ENCODE data around the gene CTF1.

- TF ChIP-seq CTCF (conservative IDR thresholded peaks at IDR 0.05; ENCODE audit: low read length): no peak
- TF ChIP-seq EZH2phosphoT487 (IDR thresholded peaks at IDR 0.05; ENCODE audit: borderline replicate concordance): no peak
Observed at GRCh38 chr16:30947541-30947858, 51.1 kb downstream of the CTF1 start.

All from Loucy (cell line).